Spleen (tissue), 11 donors: ENCODE results near the gene PTPN9. TPM values are rescaled to one million over a fixed set of nuclear protein-coding genes. Genes with fewer than 3 reads are reported as not detected.
A peak's percentile ranks its signal among the peaks of the same experiment; 100 is the strongest.

Experiments used
- DNase-seq: peaks from one replicate; pipeline ENCODE4 v3.0.0-alpha.2; 2020
- H3K27ac ChIP-seq, 8 donors: fragments of 200-600 bp; sonication (generic) in 7 of 8; 1 replicate in 4 of 8; 2 replicates in 4 of 8; pipeline versions ENCODE4 v1.5.0 to v1.8.0; 2016 to 2021; ENCODE audit warnings: inconsistent platforms in 4 of 8, mild to moderate bottlenecking in 4 of 8, moderate library complexity in 1 of 8
- H3K27me3 ChIP-seq, 7 donors: fragments of 200-600 bp; sonication (generic) in 6 of 7; replicated peaks in 1 of 7; 1 replicate in 4 of 7; 2 replicates in 3 of 7; pipeline versions ENCODE4 v1.5.0 to v1.8.0; 2016 to 2021; ENCODE audit warnings: inconsistent platforms in 3 of 7, mild to moderate bottlenecking in 1 of 7
- H3K36me3 ChIP-seq, 6 donors: fragments of 200-600 bp; sonication (generic) in 5 of 6; 1 replicate in 4 of 6; 2 replicates in 2 of 6; pipeline versions ENCODE4 v1.5.0 to v1.8.0; 2016 to 2021; ENCODE audit warnings: inconsistent platforms in 2 of 6
- H3K4me1 ChIP-seq, 6 donors: fragments of 200-600 bp; sonication (generic) in 5 of 6; 1 replicate in 3 of 6; 2 replicates in 3 of 6; pipeline versions ENCODE4 v1.5.0 to v1.8.0; 2016 to 2021; ENCODE audit warnings: inconsistent platforms in 3 of 6
- H3K4me3 ChIP-seq, 8 donors: fragments of 200-600 bp; sonication (generic) in 7 of 8; 1 replicate in 4 of 8; 2 replicates in 4 of 8; pipeline versions ENCODE4 v1.5.0 to v1.8.0; 2016 to 2021; ENCODE audit warnings: inconsistent platforms in 4 of 8, mild to moderate bottlenecking in 4 of 8, moderate library complexity in 2 of 8
- H3K9me3 ChIP-seq, 8 donors: fragments of 200-600 bp; sonication (generic) in 7 of 8; 1 replicate in 4 of 8; 2 replicates in 4 of 8; pipeline versions ENCODE4 v1.5.0 to v1.8.0; 2016 to 2021; ENCODE audit warnings: inconsistent platforms in 4 of 8
- CTCF ChIP-seq, 11 experiments: fragments of 200-600 bp in 7 of 11; fragments of 450-650 bp in 4 of 11; sonication (generic) in 4 of 11; IDR thresholded peaks in 8 of 11; conservative IDR thresholded peaks in 3 of 11; 1 replicate in 7 of 11; 2 replicates in 4 of 11; pipeline versions ENCODE4 v1.4.0 to v1.8.0; 2016 to 2021; ENCODE audit warnings: antibody characterized with exemption in 11 of 11, inconsistent platforms in 4 of 11, mild to moderate bottlenecking in 1 of 11
- POLR2A ChIP-seq, 3 donors: fragments of 450-650 bp; IDR thresholded peaks; one replicate each; pipeline ENCODE4 v1.5.1; 2017; ENCODE audit warnings: antibody characterized with exemption in 3 of 3, mild to moderate bottlenecking in 1 of 3
- POLR2AphosphoS5 ChIP-seq, 3 donors: sonication (generic); formaldehyde crosslinking; IDR thresholded peaks; one replicate each; pipeline ENCODE4 v1.5.1; 2017; ENCODE audit warnings: antibody characterized with exemption in 3 of 3
- WGBS, 5 donors: extraction: QIAGEN DNeasy Blood & Tissue Kit in 3 of 5; methylation state at CpG; one replicate each; pipeline versions ENCODE4 v1.1.5 to v1.1.7; 2013 to 2018; 5-methylcytosine and 5-hydroxymethylcytosine counted together
- intact Hi-C: fragments of 100-400 bp; cut with DNase I; formaldehyde crosslinking; loops from one replicate; pipeline ENCODE4 v1.15.0; 2023; ENCODE audit warnings: low total_unique reads
- polyA plus RNA-seq, 3 donors: library from polyadenylated mRNA; stranded (reverse); fragments of 200-250 nt; gene quantifications; one replicate each; pipeline ENCODE4 v1.2.1, GENCODE V29; 2013
- total RNA-seq, 7 donors: library from RNA; depleted of rRNA in 3 of 7; stranded (reverse); fragments of >200 nt in 3 of 7; fragmentation: NEBNext Ultra II Directional in 4 of 7; extraction: Animal tissue kit (Norgen Biotek cat#: 25700) in 4 of 7; gene quantifications; one replicate each; pipeline versions ENCODE4 v1.1.0 to v1.2.1, GENCODE V29; 2016 to 2021
- donor health status: healthy with polysubstance abuse.
- donor health status: DM: no; HTN: no; CAD: no; lungs with moderate emphysema.
- donor health status: DM: no; HTN: no; CAD: no.
- donor health status: Bipolar disorder and iron deficiency.
- donor health status: healthy.
- donor health status: DM: no; HTN: no; CAD: no.
- donor health status: DM: yes; HTN: yes; CAD: no.

Gene PTPN9
- total and polyA plus RNA-seq, 10 donors: 4.6 to 32.5 (median 22.3) TPM

GRCh38 chr15:75455424-75455981 is 123.6 kb downstream of the PTPN9 start:
- Histone ChIP-seq H3K27ac (peak overlapping the region; percentile 95 to 99 (median 98)), H3K4me1 (peaks cover 8 to 36% (median 25%) of the 10 kb centered on the region in 6 donors), H3K27me3 (no peaks in the 10 kb centered on the region), H3K36me3 (no peaks in the 10 kb centered on the region), H3K9me3 (no peaks in the 10 kb centered on the region), H3K4me3 (peak overlapping the region; percentile 87 to 99 (median 92))
- intact Hi-C loops: loop anchor here (10.0 kb wide), 1 partner anchor 81 kb away; no protein-coding TSS in a partner anchor
- 0 to 1% (median 0%) methylated on average over 35 to 48 of the region's 48 CpGs for WGBS, 5 donors
- peak in 1 of 11 experiments; percentile 13 for TF ChIP-seq CTCF (IDR thresholded peaks at IDR 0.05 in 8 of 11, conservative IDR thresholded peaks at IDR 0.05 in 3 of 11)
- peak; percentile 60 to 90 (median 86) for TF ChIP-seq POLR2AphosphoS5 (IDR thresholded peaks at IDR 0.05)
- TF ChIP-seq POLR2A (IDR thresholded peaks at IDR 0.05): no peak
- DNase-seq: peak; percentile 96

- peak; percentile 96 for DNase-seq
- H3K36me3 ChIP-seq: no peaks in the 10 kb centered on the region
- intact Hi-C loops: loop anchor here (10.0 kb wide), 1 partner anchor 80 kb away; no protein-coding TSS in a partner anchor
- H3K27ac ChIP-seq: peak overlapping the region; percentile 95 to 99 (median 98)
- 0 to 1% (median 1%) methylated on average over 65 to 116 of the region's 116 CpGs for WGBS, 5 donors
- H3K4me1 ChIP-seq: peaks cover 8 to 44% (median 31%) of the 10 kb centered on the region in 6 donors
- H3K27me3 ChIP-seq: no peaks in the 10 kb centered on the region
- TF ChIP-seq CTCF (IDR thresholded peaks at IDR 0.05 in 8 of 11, conservative IDR thresholded peaks at IDR 0.05 in 3 of 11) (peak in 2 of 11 experiments; percentile 4 to 16), POLR2AphosphoS5 (IDR thresholded peaks at IDR 0.05) (no peak), POLR2A (IDR thresholded peaks at IDR 0.05) (no peak)
- no peaks in the 10 kb centered on the region for H3K9me3 ChIP-seq
- H3K4me3 ChIP-seq: peak overlapping the region; percentile 87 to 99 (median 92)
Observed at GRCh38 chr15:75454471-75455378, 124.4 kb downstream of the PTPN9 start.

- Histone ChIP-seq H3K9me3 (no peaks in the 10 kb centered on the region), H3K4me3 (peak overlapping the region; percentile 87 to 99 (median 92)), H3K4me1 (peaks cover 9 to 53% (median 39%) of the 10 kb centered on the region in 6 donors), H3K27me3 (no peaks in the 10 kb centered on the region), H3K27ac (peak overlapping the region; percentile 95 to 99 (median 98)), H3K36me3 (no peaks in the 10 kb centered on the region)
- peak; percentile 99 for DNase-seq
- TF ChIP-seq POLR2A (IDR thresholded peaks at IDR 0.05) (peak; percentile 39 to 59 (median 57)), CTCF (IDR thresholded peaks at IDR 0.05 in 8 of 11, conservative IDR thresholded peaks at IDR 0.05 in 3 of 11) (peak in 4 of 11 experiments; percentile 10 to 27 (median 24)), POLR2AphosphoS5 (IDR thresholded peaks at IDR 0.05) (peak; percentile 93 to 98 (median 97))
- intact Hi-C loops: loop anchor here (10.0 kb wide), 1 partner anchor 79 kb away; no protein-coding TSS in a partner anchor
- 0 to 1% (median 0%) methylated on average over 32 to 57 of the region's 57 CpGs for WGBS, 5 donors
Observed at GRCh38 chr15:75453703-75454470, 125.2 kb downstream of the PTPN9 start.
